Motor neuron (in vitro differentiated cells): ENCODE data around the gene AATF. TPM values are rescaled to one million over a fixed set of nuclear protein-coding genes. Genes with fewer than 3 reads are reported as not detected.
"Not testable (repeated sequence)": the region's sequence is repeated elsewhere in the genome, so short reads cannot be mapped to it uniquely, and the experiment has no call there.

Experiments
- ATAC-seq, 8 experiments: fragments of 200-7000 bp; cut with Tn5 transposase; replicated peaks in 6 of 8; 2 replicates each; pipeline ENCODE4 v1.8.0; 2021; ENCODE audit warnings: mild to moderate bottlenecking in 8 of 8, moderate library complexity in 8 of 8
- H3K27ac ChIP-seq, 2 donors: fragments of 250-450 bp; sonication (Bioruptor Pico); 2 replicates each; pipeline ENCODE4 v1.9.0; 2021; ENCODE audit warnings: antibody characterized with exemption in 2 of 2, mild to moderate bottlenecking in 2 of 2, moderate library complexity in 1 of 2
- H3K4me1 ChIP-seq, 2 donors: fragments of 250-450 bp; sonication (Bioruptor Pico); replicated peaks in 1 of 2; 2 replicates each; pipeline ENCODE4 v1.6.1; 2021; ENCODE audit warnings: antibody characterized with exemption in 2 of 2, mild to moderate bottlenecking in 2 of 2, moderate library complexity in 1 of 2
- H3K4me3 ChIP-seq, 5 donors: fragments of 250-450 bp; sonication (Bioruptor Pico); 2 replicates each; pipeline ENCODE4 v1.9.0; 2021; ENCODE audit warnings: antibody characterized with exemption in 5 of 5, mild to moderate bottlenecking in 5 of 5, moderate library complexity in 4 of 5
- WGBS, 10 experiments: fragments of 450-650 bp; shearing (Covaris generic); methylation state at CpG; one replicate each; pipeline ENCODE4 v1.0.0; 2022; 5-methylcytosine and 5-hydroxymethylcytosine counted together
- in situ Hi-C, 9 experiments: fragments of 400-800 bp; cut with MboI; loops; one replicate each; pipeline ENCODE4 v1.15.0; 2021; ENCODE audit warnings: low sequenced_read_pairs in 9 of 9, low pct_unique_long_range_greater_than_20kb in 2 of 9; ENCODE audit not compliant: unreplicated experiment in 9 of 9
- total RNA-seq, 8 experiments: library from RNA; unstranded; fragments of 300-600 nt; gene quantifications; 2 replicates each; pipeline versions ENCODE4 v1.2.3 to v1.2.4, GENCODE V29; 2022

Gene AATF
- total RNA-seq, 8 experiments from 2014 or later = 30.7 to 60.9 (median 43.3) TPM

DNA sequence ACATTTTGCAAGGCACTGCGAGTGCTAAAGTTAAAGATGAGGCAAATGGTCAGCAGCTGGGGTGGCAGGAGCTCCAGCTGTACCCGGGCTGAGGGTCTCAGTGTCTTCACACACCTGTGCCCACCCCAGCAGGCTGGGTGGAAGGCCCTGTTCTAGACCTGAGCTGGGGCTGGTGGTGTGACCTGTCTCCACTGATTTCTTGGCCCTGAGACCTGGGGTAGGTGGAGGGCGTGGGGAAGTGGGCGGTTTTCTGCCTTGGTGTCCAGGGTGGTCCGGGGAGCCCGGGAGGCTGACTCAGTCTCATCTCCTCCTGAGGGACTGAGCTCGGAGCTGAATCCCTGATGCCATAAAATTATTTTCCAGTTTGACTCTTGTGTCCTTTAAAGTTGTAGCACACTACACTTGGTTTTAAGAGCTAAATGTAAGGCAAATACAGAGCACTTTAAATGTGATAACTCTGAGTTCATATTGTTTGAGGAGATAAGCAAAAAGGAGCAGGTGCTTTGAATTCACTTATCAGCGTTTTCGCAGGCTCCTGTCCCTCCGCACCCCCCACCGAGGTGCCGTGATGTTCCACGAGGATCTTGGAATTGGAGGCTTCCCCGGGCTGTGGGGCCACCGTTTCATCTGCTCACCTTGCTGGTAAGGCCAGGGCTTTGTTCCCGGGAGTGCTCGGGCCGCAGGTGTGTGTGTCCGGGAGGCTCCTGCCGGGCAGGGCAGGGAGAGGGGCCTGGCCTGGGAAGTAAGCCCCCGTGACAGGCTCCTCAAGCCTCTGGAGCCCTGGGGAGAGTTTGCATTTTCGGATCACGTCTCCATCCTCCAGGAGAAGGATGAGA, 117.0 kb downstream of the AATF start:
- 0 to 100% (median 60%) methylated on average over 1 to 18 of the region's 23 CpGs; no CpG with 5 or more reads in 3 of the 10 experiments for WGBS, 10 experiments
- Histone ChIP-seq H3K27ac (no peak overlapping the region), H3K4me3 (no peak overlapping the region), H3K4me1 (peaks cover 3 to 16% of the 10 kb centered on the region in 2 donors)
- ATAC-seq = no peak
- in situ Hi-C loops = loop anchor here in 3 of 9 experiments (25.0 kb wide), 1 partner anchor 453 kb away; the partner anchor contains the start of gene MRM1 (in 3 of the 3)

DNA sequence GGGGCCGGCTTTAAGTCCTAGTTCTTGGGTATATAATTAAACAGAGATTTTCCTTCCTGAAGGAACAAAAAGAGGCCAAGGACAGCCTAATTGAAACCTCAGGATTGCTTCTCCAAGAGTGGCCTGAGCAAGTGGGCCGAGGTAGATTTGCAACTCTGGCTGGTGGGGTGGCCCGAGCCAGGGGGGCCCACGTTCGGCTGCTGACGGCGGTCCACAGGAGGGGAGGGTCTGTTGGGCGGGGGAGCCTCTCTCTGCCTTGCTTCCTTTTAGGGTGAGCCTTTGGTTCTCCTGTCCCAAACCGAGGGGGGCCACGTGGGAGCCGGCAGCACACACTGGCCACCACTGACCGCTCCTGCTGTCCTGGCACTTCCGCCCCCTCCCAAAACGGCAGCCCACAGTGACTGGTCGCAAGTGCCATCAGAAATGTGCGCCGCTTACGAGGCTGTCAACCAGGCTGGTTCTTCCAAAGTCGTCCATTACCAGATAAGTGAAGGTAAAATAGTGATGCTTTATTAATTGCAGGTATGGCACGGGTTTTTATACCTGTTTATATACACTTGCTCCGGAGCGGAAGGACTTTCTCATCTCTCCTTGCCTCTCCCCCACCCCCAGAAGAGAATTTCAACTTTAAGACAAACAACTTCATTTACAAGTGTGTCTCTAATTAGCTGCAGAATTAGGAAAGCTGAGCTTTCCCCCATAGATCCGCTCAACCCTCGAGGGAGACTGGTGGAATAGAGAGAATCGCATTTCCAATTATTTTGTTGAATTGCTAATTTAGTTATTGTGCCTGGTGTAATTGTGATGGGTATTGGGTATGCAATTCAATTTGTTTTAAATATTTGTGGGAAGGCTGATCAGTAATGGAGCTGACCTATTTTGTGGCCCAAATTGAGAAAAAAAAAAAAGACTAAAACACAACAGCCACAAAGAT, 117.8 kb downstream of the AATF start:
- 24 to 100% (median 63%) methylated on average over 1 to 13 of the region's 25 CpGs; no CpG with 5 or more reads in 1 of the 10 experiments for WGBS, 10 experiments
- peaks cover 3 to 15% of the 10 kb centered on the region in 2 donors for H3K4me1 ChIP-seq
- no peak overlapping the region for H3K27ac ChIP-seq
- H3K4me3 ChIP-seq = no peak overlapping the region
- no peak for ATAC-seq
- in situ Hi-C loops = loop anchor here in 3 of 9 experiments (25.0 kb wide), 1 partner anchor 454 kb away; the partner anchor contains the start of gene MRM1 (in 3 of the 3)

DNA sequence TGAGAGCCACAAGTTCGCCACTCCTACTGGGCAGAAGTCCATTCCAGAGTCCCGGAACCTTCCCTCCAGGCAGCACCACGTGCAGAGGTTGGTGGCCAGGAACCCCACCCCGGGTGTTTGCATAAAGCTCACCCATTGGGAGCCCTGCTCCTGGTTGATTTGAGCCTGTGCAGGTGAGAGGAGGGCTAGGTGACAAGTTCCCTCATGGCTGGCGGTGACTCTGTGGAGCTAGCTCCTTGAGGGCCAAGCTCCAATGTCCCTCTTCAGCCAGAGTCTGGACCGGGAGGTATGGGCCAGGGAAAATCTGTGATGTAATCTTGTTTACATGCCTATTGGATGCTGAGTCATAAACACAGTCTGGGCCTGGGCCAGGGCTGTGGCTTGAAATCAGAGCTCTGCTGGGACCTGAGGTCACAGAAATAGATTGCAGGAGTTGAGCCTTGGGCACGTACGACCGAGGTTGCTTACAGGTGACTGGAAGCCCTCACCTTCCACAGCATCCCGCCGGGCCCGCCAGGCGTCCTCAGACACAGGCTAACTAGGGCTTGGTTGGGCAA, 118.9 kb downstream of the AATF start:
- 11 to 97% (median 70%) methylated on average over 1 to 7 of the region's 13 CpGs; no CpG with 5 or more reads in 2 of the 10 experiments for WGBS, 10 experiments
- Histone ChIP-seq H3K4me3 (no peak overlapping the region), H3K4me1 (peaks cover 3 to 5% of the 10 kb centered on the region in 2 donors), H3K27ac (no peak overlapping the region)
- ATAC-seq = peak; percentile 88 to 98 (median 97)
- in situ Hi-C loops = loop anchor here in 3 of 9 experiments (25.0 kb wide), 1 partner anchor 455 kb away; the partner anchor contains the start of gene MRM1 (in 3 of the 3)

DNA sequence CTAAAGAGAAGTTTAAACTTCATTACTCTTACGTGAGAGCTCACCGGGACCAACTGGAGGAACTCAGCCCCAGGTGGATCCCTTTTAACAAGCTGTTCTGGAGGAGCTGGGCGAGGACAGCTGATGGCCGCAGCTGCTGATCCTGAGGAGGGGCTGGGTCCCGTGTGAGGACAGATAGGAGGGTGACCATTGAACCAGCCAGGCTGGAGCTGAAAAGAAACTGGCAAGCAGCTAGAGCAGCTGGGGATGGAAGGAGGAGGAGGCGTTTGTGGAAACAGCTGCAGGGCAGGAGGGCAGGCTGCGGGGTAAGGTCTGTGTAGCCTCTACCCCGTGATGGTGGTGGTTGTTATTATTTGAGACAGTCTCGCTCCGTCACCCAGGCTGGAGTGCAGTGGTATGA, 119.5 kb downstream of the AATF start:
- WGBS, 10 experiments = 25 to 86% (median 78%) methylated on average over 1 to 9 of the region's 10 CpGs; no CpG with 5 or more reads in 2 of the 10 experiments
- in situ Hi-C loops = loop anchor here in 3 of 9 experiments (25.0 kb wide), 1 partner anchor 456 kb away; the partner anchor contains the start of gene MRM1 (in 3 of the 3)
- peak in 2 of 8 experiments; percentile 9 to 25 for ATAC-seq

DNA sequence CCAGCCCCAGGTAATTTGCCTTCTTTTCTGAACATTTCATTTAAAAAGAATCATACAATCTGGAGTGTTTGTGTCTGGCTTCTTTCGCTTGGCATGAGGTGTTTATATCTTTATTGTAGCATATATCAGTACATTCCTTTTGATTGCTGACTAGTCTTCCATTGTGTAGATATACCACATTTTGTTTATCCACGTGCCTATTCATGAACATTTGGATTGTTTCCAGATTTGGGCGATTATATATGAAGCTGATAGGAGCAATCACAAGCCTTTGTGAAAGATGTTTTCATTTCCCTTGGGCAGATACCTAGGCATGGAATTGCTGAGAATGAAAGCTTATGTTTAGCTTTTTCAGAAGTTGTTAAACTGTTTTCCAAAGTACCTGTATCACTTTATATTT, 120.3 kb downstream of the AATF start:
- H3K4me1 ChIP-seq = peaks cover 3% of the 10 kb centered on the region in 2 donors
- in situ Hi-C loops = loop anchor here in 3 of 9 experiments (25.0 kb wide), 1 partner anchor 457 kb away; the partner anchor contains the start of gene MRM1 (in 3 of the 3)
- ATAC-seq = no peak
- WGBS, 10 experiments = 29 to 100% (median 97%) methylated on average over 1 to 3 of the region's 3 CpGs
- no peak overlapping the region for H3K27ac ChIP-seq
- no peak overlapping the region for H3K4me3 ChIP-seq

More for the DNA sequence above, 119.5 kb downstream of the AATF start:
- Histone ChIP-seq H3K27ac (no peak overlapping the region), H3K4me1 (peaks cover 3% of the 10 kb centered on the region in 2 donors), H3K4me3 (no peak overlapping the region)

DNA sequence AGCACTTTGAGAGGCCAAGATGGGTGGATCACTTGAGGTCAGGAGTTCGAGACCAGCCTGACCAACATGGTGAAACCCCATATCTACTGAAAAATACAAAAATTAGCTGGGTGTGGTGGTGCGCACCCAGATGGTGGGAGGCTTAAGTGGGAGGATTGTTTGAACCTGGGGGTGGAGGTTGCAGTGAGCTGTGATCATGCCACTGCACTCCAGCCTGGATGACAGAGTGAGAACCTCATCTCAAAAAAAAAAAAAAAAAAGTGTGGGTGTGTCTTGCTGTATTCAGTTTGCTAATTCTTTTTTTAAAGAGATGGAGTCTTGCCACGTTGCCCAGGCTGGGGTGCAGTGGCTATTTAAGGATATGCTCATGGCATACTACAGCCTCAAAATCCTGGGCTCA, 124.7 kb downstream of the AATF start:
- WGBS, 10 experiments = 0 to 91% (median 65%) methylated on average over 1 to 3 of the region's 3 CpGs; no CpG with 5 or more reads in 4 of the 10 experiments
- in situ Hi-C loops = loop anchor here in 3 of 9 experiments (25.0 kb wide), 1 partner anchor 461 kb away; the partner anchor contains the start of gene MRM1 (in 3 of the 3)
- not testable (repeated sequence) for H3K4me1 ChIP-seq, H3K27ac ChIP-seq, H3K4me3 ChIP-seq
- peak in 2 of 8 experiments; percentile 81 to 90 for ATAC-seq

DNA sequence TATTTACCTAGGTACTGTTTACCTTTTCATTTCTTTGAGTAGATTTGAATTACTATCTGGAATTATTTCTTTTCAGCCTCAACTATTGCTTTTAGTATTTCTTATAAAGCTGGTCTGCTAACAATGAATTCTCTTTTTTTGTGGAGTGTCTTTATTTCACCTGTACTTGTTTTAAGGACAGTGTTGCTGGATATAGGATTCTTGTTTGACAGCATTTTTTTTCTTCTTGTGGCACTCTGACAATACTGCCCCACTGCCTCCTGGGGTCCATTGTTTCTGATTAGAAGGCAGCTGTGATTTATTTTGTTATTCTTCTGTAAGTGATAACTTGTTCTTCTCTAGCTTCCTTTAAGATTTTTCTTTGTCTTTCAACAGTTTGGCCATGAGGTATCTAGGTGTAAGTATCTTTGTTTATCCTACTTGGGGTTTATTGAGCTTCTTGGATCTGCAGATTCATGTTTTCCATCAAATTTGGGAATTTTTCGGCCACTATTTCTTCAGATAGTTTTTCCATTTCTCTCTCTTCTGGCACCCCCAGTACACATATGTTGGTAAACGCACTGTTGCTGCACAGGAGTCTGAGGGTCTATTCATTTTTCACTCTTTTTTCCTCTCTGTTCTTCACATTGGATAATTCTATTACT, 130.4 kb downstream of the AATF start:
- ATAC-seq = no peak
- in situ Hi-C loops = no loop called here
- H3K4me3 ChIP-seq = no peak overlapping the region
- 49 to 100% (median 93%) methylated on average over 1 to 2 of the region's 2 CpGs for WGBS, 10 experiments
- no peak overlapping the region for H3K27ac ChIP-seq
- no peaks in the 10 kb centered on the region for H3K4me1 ChIP-seq

DNA sequence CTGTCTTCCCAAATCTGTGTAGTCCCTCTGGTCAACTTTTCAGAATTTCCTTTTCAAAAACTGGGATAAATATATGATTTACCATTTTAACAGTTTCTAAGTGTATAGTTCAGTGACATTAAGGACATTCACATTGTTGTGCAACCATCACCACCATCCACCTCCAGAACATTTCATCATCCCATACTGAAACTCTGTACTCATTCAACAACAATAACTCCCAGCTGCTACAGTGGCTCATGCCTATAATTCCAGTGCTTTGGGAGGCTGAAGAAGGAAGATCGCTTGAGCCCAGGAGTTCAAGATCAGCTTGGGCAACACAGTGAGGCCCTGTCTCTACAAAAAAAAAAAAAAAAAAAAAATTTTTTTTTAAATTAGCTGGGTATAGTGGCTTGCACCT, 131.0 kb downstream of the AATF start:
- 50 to 100% (median 100%) methylated on average over 1 of the region's 1 CpG; no CpG with 5 or more reads in 6 of the 10 experiments for WGBS, 10 experiments
- no peak for ATAC-seq
- Histone ChIP-seq H3K4me3 (no peak overlapping the region), H3K4me1 (peaks cover 0 to 3% of the 10 kb centered on the region in 2 donors), H3K27ac (no peak overlapping the region)
- in situ Hi-C loops = no loop called here

DNA sequence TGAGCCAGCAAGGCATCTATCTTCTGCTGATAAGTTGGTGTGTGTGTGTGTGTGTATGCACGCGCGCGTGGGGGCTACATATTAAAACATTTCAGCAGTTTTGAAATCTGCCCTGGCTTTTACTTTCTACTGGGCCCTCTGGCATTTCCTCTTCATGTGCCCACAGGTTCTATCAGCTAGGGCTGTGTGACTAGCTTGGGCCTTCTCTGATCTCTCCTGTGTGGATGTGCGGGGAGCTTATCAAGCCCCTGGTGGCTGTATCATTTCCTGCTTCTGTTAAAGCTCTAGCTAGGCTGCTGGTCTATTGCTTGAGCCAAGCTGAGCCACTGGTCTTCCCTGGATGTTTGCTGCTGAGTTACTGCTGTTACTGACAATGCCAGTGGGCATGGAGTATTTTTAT, 132.5 kb downstream of the AATF start:
- peak in 1 of 8 experiments; percentile 39 for ATAC-seq
- in situ Hi-C loops = no loop called here
- 71 to 100% (median 100%) methylated on average over 1 of the region's 5 CpGs; no CpG with 5 or more reads in 6 of the 10 experiments for WGBS, 10 experiments
- Histone ChIP-seq H3K4me3 (no peak overlapping the region), H3K27ac (no peak overlapping the region), H3K4me1 (peaks cover 0 to 4% of the 10 kb centered on the region in 2 donors)

DNA sequence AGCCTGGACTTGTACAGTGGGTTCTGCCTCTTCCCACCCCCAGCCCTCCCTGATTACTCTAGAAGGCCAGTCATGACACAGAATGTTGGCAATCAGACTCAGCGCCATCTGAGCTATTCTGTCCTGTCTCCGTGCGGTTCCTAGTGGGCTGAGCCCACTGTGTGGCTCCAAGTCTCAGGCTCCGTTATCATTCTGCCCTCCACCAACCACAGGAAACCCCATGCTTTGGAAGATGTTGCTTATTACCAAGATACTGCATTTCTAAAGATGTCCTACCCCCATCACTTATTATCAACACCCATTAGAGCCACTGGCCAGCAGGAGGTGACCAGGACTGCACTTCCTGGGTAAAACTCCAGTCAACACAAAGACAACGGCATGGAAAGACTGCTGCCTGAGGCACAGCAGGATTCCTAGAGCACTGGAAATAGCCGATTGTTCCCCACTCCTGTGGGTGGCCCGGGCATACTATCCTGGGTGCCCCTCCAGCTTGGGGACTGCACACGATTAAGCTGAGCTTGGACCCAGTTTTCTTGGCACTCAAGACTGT, 133.6 kb downstream of the AATF start:
- ATAC-seq = no peak
- Histone ChIP-seq H3K4me1 (peaks cover 0 to 4% of the 10 kb centered on the region in 2 donors), H3K27ac (no peak overlapping the region), H3K4me3 (no peak overlapping the region)
- in situ Hi-C loops = no loop called here
- WGBS, 10 experiments = 62 to 100% (median 82%) methylated on average over 1 to 5 of the region's 8 CpGs; no CpG with 5 or more reads in 2 of the 10 experiments

DNA sequence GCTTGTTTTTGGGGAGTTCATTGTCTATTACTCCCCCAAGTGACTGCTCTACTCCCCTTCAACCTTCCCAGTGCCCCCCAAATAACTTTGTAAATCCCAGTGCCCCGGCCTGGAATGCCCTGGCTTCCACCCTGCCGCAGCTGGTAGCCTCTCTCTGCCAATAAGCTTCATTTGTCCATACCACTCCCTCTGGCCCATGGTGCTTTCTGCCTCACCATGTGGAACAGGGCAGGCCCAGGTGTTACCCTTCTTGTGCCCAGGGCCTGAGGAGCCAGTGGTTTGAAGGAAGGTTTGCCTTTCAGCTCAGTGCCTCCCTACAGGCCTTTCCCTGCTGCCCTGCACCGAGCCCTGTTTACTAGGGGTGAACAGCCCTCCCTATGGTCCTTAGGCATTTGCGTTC, 134.2 kb downstream of the AATF start:
- no peak overlapping the region for H3K27ac ChIP-seq
- 40 to 100% (median 83%) methylated on average over 1 to 2 of the region's 4 CpGs; no CpG with 5 or more reads in 5 of the 10 experiments for WGBS, 10 experiments
- peaks cover 0 to 4% of the 10 kb centered on the region in 2 donors for H3K4me1 ChIP-seq
- no peak overlapping the region for H3K4me3 ChIP-seq
- no peak for ATAC-seq
- in situ Hi-C loops = no loop called here
